Fibroblast of lung (primary cell): ENCODE measurements around the gene CHSY1. TPM values are rescaled to one million over a fixed set of nuclear protein-coding genes. Genes with fewer than 3 reads are reported as not detected.

Source experiments
- DNase-seq, 2 donors: peaks; one replicate each; pipeline versions ENCODE4 v3.0.0 to v3.0.0-alpha.2; 2010; ENCODE audit warnings: low read depth in 2 of 2
- H2AFZ ChIP-seq: 2 replicates; pipeline ENCODE4 v1.5.1; 2012; ENCODE audit warnings: low read length, control low read depth, inconsistent platforms
- H3K27ac ChIP-seq: 2 replicates; pipeline ENCODE4 v1.5.1; 2011; ENCODE audit warnings: low read length, control low read depth; ENCODE audit not compliant: insufficient read depth
- H3K27me3 ChIP-seq: 2 replicates; pipeline ENCODE4 v1.5.1; 2011; ENCODE audit warnings: mild to moderate bottlenecking, low read length; ENCODE audit not compliant: control insufficient read depth, insufficient read depth
- H3K36me3 ChIP-seq: 2 replicates; pipeline ENCODE4 v1.5.1; 2011; ENCODE audit warnings: low read length; ENCODE audit not compliant: control insufficient read depth, insufficient read depth
- H3K4me1 ChIP-seq: 2 replicates; pipeline ENCODE4 v1.5.1; 2011; ENCODE audit warnings: low read length; ENCODE audit not compliant: control insufficient read depth, insufficient read depth; ENCODE audit errors: extremely low read depth
- H3K4me2 ChIP-seq: 2 replicates; pipeline ENCODE4 v1.5.1; 2011; ENCODE audit warnings: low read length, control low read depth; ENCODE audit not compliant: insufficient read depth; ENCODE audit errors: extremely low read depth
- H3K4me3 ChIP-seq, 4 experiments: fragments of 200-600 bp in 1 of 4; sonication (generic) in 1 of 4; replicated peaks in 1 of 4; 2 replicates each; pipeline ENCODE4 v1.5.1; 2011 to 2016; ENCODE audit warnings: low read length in 4 of 4, low read depth in 3 of 4, mild to moderate bottlenecking in 3 of 4, control low read depth in 2 of 4, inconsistent platforms in 1 of 4, mixed read lengths in 1 of 4; ENCODE audit not compliant: insufficient read depth in 1 of 4; ENCODE audit errors: control extremely low read depth in 1 of 4
- H3K79me2 ChIP-seq: 2 replicates; pipeline ENCODE4 v1.5.1; 2012; ENCODE audit warnings: mild to moderate bottlenecking, low read length, inconsistent platforms; ENCODE audit not compliant: control insufficient read depth, insufficient read depth
- H3K9ac ChIP-seq: 2 replicates; pipeline ENCODE4 v1.5.1; 2011; ENCODE audit warnings: mild to moderate bottlenecking, low read length, control low read depth; ENCODE audit not compliant: insufficient read depth
- H3K9me3 ChIP-seq: 2 replicates; pipeline ENCODE4 v1.5.1; 2012; ENCODE audit warnings: low read depth, low read length; ENCODE audit not compliant: control insufficient read depth, insufficient read depth
- H4K20me1 ChIP-seq: 2 replicates; pipeline ENCODE4 v1.5.1; 2011; ENCODE audit warnings: low read length; ENCODE audit not compliant: control insufficient read depth, insufficient read depth; ENCODE audit errors: extremely low read depth
- EZH2 ChIP-seq: IDR thresholded peaks from 2 replicates; pipeline ENCODE4 v1.5.1; 2012; ENCODE audit warnings: low read length, control low read depth, mild to moderate bottlenecking; ENCODE audit errors: missing control alignments
- polyA plus RNA-seq, 2 donors: library from polyadenylated mRNA; depleted of rRNA in 1 of 2; stranded (reverse) in 1 of 2; unstranded in 1 of 2; fragments of >200 nt; gene quantifications; 2 replicates each; pipeline ENCODE4 v1.2.1, GENCODE V29; 2011 to 2012; ENCODE audit warnings: missing spikeins in 1 of 2
- total RNA-seq: library from RNA; depleted of rRNA; stranded (reverse); fragments of >200 nt; gene quantifications from 2 replicates; pipeline ENCODE4 v1.2.1, GENCODE V29; 2014
- TF ChIP-seq, protein P1 (sequence below), 2 donors: IDR thresholded peaks in 1 of 2; conservative IDR thresholded peaks in 1 of 2; 1 replicate in 1 of 2; 2 replicates in 1 of 2; pipeline ENCODE4 v1.5.1; 2011 to 2012; ENCODE audit warnings: low read length in 2 of 2, control low read depth in 1 of 2, inconsistent platforms in 1 of 2, low read depth in 1 of 2, mild to moderate bottlenecking in 1 of 2

Gene CHSY1
- total and polyA plus RNA-seq, 2 donors (not counting 1 experiment from before 2014, with no cell fraction given): 28.6 to 57.0 TPM

DNA sequence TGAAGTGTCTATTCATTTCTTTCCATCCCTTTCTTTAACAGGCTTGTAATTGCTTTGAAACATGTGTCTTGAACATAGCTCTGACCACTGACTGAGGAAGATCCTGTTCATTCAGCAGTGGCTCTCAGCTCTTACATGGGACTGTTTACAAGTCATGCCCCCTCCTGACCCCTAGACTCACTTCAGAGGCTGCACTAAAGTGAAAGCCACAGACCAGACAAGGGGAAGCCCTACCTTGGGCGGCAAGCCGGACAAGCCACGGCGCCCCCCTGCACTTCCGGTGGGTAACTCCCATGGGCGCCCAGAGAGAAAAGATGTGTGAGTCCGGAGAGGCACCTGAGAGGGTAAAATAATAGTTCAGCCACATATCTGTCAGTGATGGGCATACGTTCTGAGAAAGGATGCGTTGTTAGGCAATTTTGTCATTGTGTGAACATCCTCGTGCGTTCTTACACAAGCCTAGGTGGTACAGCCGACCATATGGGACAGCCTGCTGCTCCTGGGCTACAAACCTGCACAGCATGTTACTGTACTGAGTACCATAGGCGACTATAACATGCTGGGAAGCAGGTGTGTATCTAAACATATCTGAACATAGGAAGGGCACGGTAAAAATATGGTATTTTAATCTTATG lies 116.2 kb downstream of the CHSY1 start:
- no peak overlapping the region for H3K9ac ChIP-seq
- H3K27me3 ChIP-seq: no peaks in the 10 kb centered on the region
- no peaks in the 10 kb centered on the region for H3K36me3 ChIP-seq
- no peak for DNase-seq
- no peak overlapping the region for H3K4me2 ChIP-seq
- H3K4me1 ChIP-seq: no peaks in the 10 kb centered on the region
- H2AFZ ChIP-seq: no peak overlapping the region
- TF ChIP-seq, protein P1, sequence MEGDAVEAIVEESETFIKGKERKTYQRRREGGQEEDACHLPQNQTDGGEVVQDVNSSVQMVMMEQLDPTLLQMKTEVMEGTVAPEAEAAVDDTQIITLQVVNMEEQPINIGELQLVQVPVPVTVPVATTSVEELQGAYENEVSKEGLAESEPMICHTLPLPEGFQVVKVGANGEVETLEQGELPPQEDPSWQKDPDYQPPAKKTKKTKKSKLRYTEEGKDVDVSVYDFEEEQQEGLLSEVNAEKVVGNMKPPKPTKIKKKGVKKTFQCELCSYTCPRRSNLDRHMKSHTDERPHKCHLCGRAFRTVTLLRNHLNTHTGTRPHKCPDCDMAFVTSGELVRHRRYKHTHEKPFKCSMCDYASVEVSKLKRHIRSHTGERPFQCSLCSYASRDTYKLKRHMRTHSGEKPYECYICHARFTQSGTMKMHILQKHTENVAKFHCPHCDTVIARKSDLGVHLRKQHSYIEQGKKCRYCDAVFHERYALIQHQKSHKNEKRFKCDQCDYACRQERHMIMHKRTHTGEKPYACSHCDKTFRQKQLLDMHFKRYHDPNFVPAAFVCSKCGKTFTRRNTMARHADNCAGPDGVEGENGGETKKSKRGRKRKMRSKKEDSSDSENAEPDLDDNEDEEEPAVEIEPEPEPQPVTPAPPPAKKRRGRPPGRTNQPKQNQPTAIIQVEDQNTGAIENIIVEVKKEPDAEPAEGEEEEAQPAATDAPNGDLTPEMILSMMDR (conservative IDR thresholded peaks at IDR 0.05 in 1 of 2, IDR thresholded peaks at IDR 0.05 in 1 of 2; ENCODE audit: low read depth in 1 of 2, low read length in 2 of 2): no peak
- TF ChIP-seq EZH2: no peak
- no peaks in the 10 kb centered on the region for H3K9me3 ChIP-seq
- no peaks in the 10 kb centered on the region for H4K20me1 ChIP-seq
- no peaks in the 10 kb centered on the region for H3K79me2 ChIP-seq
- H3K4me3 ChIP-seq: no peak overlapping the region
- no peak overlapping the region for H3K27ac ChIP-seq

DNA sequence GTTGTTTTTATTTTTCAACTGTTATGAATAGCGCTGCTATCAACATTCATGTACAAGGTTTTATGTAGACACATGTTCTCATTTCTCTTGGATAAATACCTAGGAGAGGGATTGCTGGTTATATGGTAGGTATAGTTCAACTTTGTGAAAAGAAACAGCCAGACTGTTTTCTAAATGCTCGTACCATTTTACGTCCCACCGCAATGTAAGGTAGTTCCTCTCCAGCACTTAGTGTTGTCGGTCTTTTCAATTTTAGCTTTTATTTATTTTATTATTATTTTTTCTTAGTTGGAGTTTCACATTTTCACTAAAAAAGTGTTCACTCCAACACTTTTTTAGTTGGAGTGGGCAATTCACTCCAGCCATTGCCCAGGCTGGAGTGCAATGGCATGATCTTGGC lies 117.1 kb downstream of the CHSY1 start:
- no peak for TF ChIP-seq EZH2
- TF ChIP-seq, protein P1 (conservative IDR thresholded peaks at IDR 0.05 in 1 of 2, IDR thresholded peaks at IDR 0.05 in 1 of 2; ENCODE audit: low read depth in 1 of 2, low read length in 2 of 2): no peak
- no peak for DNase-seq

DNA sequence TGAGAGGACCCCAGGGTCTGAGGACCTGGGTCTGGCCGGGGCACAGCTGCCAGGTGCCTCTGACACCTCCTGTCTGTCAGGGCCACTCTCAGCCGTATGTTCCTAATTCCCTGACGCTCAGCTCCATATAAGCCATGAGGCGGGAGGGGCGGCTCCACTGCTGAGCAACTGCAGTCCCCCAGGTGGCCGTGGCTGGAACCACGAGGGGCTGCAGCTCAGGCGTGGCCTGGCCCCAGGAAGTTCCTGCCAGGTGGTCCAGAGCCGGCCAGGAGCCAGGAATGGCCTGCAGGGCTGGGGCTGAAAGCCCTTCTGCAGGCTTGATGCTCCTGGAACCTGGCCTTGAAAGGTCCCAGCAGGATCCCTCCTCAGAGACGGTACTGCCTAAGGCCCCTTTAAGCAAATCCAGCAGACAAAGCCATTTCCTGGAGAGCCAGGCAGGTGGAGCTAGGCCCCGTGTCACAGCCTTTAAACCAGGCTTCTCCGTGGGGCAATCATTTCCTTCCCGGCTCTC lies 118.0 kb downstream of the CHSY1 start:
- H3K4me2 ChIP-seq: no peak overlapping the region
- no peak overlapping the region for H2AFZ ChIP-seq
- H4K20me1 ChIP-seq: no peaks in the 10 kb centered on the region
- H3K27ac ChIP-seq: no peak overlapping the region
- H3K9me3 ChIP-seq: no peaks in the 10 kb centered on the region
- no peaks in the 10 kb centered on the region for H3K79me2 ChIP-seq
- no peak for DNase-seq
- no peak overlapping the region for H3K9ac ChIP-seq
- peaks cover 2% of the 10 kb centered on the region for H3K4me1 ChIP-seq
- TF ChIP-seq EZH2: no peak
- TF ChIP-seq, protein P1 (conservative IDR thresholded peaks at IDR 0.05 in 1 of 2, IDR thresholded peaks at IDR 0.05 in 1 of 2; ENCODE audit: low read depth in 1 of 2, low read length in 2 of 2): no peak
- H3K36me3 ChIP-seq: no peaks in the 10 kb centered on the region
- H3K4me3 ChIP-seq: no peak overlapping the region
- H3K27me3 ChIP-seq: no peaks in the 10 kb centered on the region

More for the DNA sequence above, 117.1 kb downstream of the CHSY1 start:
- Histone ChIP-seq H3K9me3 (no peaks in the 10 kb centered on the region), H4K20me1 (no peaks in the 10 kb centered on the region), H3K4me3 (no peak overlapping the region), H3K27ac (no peak overlapping the region), H3K9ac (no peak overlapping the region), H2AFZ (no peak overlapping the region), H3K36me3 (no peaks in the 10 kb centered on the region), H3K27me3 (no peaks in the 10 kb centered on the region), H3K4me1 (no peaks in the 10 kb centered on the region), H3K79me2 (no peaks in the 10 kb centered on the region), H3K4me2 (no peak overlapping the region)
